ENCODE results near the gene EI24. TPM values are rescaled to one million over a fixed set of nuclear protein-coding genes. Genes with fewer than 3 reads are reported as not detected.

EI24 gene
- total RNA-seq, 1 donor from 2014 or later = 96.4 TPM

- DNase-seq (ENCODE audit: low read depth in 2 of 2) = peak; percentile 38 to 72
Measured at GRCh38 chr11:125626288-125626950, 57.1 kb downstream of the EI24 start.

DNA sequence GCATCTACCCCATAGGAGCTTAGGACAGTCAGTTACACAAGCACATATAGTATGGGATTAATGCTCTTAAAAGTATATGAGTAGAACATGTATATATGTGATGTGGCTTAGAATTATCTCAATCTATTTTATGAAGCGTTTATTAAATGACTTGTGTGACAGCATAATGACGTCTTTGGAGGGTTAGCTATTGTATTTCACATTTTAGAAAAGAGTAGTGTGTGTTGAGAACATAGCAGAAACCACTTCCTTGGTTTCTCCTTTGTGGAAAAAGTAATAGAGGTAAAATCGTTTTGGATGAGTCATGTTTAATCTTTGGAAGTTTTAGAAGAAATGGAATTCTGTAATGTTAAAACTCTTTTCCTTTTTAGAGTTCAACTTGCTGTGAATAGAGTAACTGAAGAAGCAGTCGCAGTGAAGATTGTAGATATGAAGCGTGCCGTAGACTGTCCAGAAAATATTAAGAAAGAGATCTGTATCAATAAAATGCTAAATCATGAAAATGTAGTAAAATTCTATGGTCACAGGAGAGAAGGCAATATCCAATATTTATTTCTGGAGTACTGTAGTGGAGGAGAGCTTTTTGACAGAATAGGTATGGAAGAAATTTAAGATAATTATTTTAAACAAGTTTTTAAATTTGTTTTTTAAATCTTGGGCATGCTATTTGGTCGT lies 58.1 kb downstream of the EI24 start:
- peak in 1 of 2 donors; percentile 34 for DNase-seq (ENCODE audit: low read depth in 2 of 2)

Other genes with a start within 250 kb of the EI24 start
- gene FEZ1, start 73.2 kb upstream of the EI24 start, total RNA-seq = 41.6 and 51.0 TPM in 2 replicates
- gene STT3A, start 23.4 kb downstream of the EI24 start, total RNA-seq = 141 and 204 TPM in 2 replicates
- 7.9 and 16.8 TPM in 2 replicates for gene CHEK1, start 55.7 kb downstream of the EI24 start, total RNA-seq
- gene ACRV1, start 111.4 kb downstream of the EI24 start, total RNA-seq = under 0.01 TPM in 1 of 2 replicates, not detected in the other
- not detected in 2 replicates for gene PATE1, start 176.8 kb downstream of the EI24 start, total RNA-seq
- gene PATE2, start 209.4 kb downstream of the EI24 start, total RNA-seq = under 0.01 TPM in 1 of 2 replicates, not detected in the other
- not detected in 2 replicates for gene PATE3, start 218.7 kb downstream of the EI24 start, total RNA-seq

All from lung microvascular endothelial cell (primary cell).